Measurements from ENCODE around the gene CLEC2A. TPM values are rescaled to one million over a fixed set of nuclear protein-coding genes. Genes with fewer than 3 reads are reported as not detected.

Gene CLEC2A
- total and polyA plus RNA-seq, 3 experiments from 2014 or later: not detected

DNA sequence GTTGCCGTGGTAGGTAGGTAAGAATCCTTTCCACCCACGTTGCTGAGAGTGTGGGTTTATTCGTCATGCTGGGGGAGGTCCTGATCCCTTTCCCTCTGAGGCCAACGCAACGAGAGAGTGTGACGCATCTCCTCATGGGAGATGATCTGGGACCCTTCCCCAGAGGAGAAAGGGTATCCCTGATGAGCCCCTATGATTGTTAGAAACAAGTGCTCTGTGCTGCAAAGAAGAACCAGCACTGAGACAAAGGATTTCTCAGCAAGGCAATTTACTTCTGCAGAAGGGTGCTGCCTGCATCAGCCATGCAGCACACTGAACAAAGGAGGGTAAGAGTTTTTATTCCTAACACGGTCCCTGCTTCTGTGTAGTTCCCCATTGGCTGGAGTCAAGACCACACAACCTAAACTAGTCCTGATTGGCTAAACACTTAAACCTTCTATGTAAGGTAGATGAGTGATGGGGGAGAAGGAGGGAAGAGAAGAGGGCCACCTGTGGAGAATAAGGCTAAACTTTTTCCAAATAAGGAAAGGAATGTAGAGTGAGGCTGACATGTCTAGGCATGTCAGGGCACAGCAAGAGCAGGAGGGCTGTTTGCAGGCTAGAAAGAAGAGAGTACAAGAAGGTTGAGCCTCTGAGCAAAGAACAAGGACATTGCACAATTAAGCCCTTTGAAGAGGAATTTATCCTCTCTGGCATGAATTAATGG lies 21.3 kb downstream of the CLEC2A start:
- H3K36me3 Mint-ChIP-seq: peaks cover 1 to 38% (median 6%) of the 10 kb centered on the region in 3 donors
- no peak for DNase-seq

GRCh38 chr12:9909724-9910123 lies 22.4 kb downstream of the CLEC2A start:
- peaks cover 25% of the 10 kb centered on the region for H3K4me1 ChIP-seq (ENCODE audit: insufficient read depth, low read length)
- peaks cover 34 to 50% (median 45%) of the 10 kb centered on the region in 3 donors for H3K4me1 Mint-ChIP-seq
- ChIA-PET POLR2A (no interaction called here), CTCF (interaction anchor here (1.1 to 1.8 kb wide), 2 partner anchors 96 to 160 kb away, joined by 4 read pairs; no protein-coding TSS in a partner anchor)
- no peak overlapping the region for H3K27ac Mint-ChIP-seq
- peaks cover 22% of the 10 kb centered on the region for H3K9me3 ChIP-seq (ENCODE audit: low read length)
- H3K27ac ChIP-seq (ENCODE audit: low read depth, low read length): no peak overlapping the region
- H3K9me3 Mint-ChIP-seq: peaks cover 23 to 36% (median 28%) of the 10 kb centered on the region in 5 donors
- no peaks in the 10 kb centered on the region for H3K27me3 ChIP-seq (ENCODE audit: insufficient read depth, low read length, poor library complexity, severe bottlenecking)
- no peak overlapping the region for H3K4me3 Mint-ChIP-seq
- DNase-seq: no peak
- no peaks in the 10 kb centered on the region for H3K36me3 ChIP-seq (ENCODE audit: insufficient read depth, low read length)
- no peaks in the 10 kb centered on the region for H3K27me3 Mint-ChIP-seq
- H3K4me3 ChIP-seq (ENCODE audit: low read length): no peak overlapping the region
- H3K36me3 Mint-ChIP-seq: peaks cover 1 to 38% (median 6%) of the 10 kb centered on the region in 3 donors

More for the DNA sequence above, 21.3 kb downstream of the CLEC2A start:
- no peaks in the 10 kb centered on the region for H3K27me3 Mint-ChIP-seq
- peak overlapping the region in 2 of 8 donors; percentile 36 to 56 for H3K27ac Mint-ChIP-seq
- POLR2A ChIA-PET: no interaction called here
- H3K27me3 ChIP-seq (ENCODE audit: insufficient read depth, low read length, poor library complexity, severe bottlenecking): no peaks in the 10 kb centered on the region
- no peak overlapping the region for H3K27ac ChIP-seq (ENCODE audit: low read depth, low read length)
- H3K9me3 Mint-ChIP-seq: peaks cover 23 to 36% (median 28%) of the 10 kb centered on the region in 5 donors
- H3K4me1 ChIP-seq (ENCODE audit: insufficient read depth, low read length): peaks cover 21% of the 10 kb centered on the region
- CTCF ChIA-PET: interaction anchor here (1.6 to 1.7 kb wide), 2 partner anchors 17 to 168 kb away, joined by 3 read pairs; no protein-coding TSS in a partner anchor
- no peaks in the 10 kb centered on the region for H3K36me3 ChIP-seq (ENCODE audit: insufficient read depth, low read length)
- H3K4me1 Mint-ChIP-seq: peaks cover 34 to 45% (median 38%) of the 10 kb centered on the region in 3 donors
- peak overlapping the region in 2 of 7 donors; percentile 12 to 15 for H3K4me3 Mint-ChIP-seq
- no peak overlapping the region for H3K4me3 ChIP-seq (ENCODE audit: low read length)
- peaks cover 22% of the 10 kb centered on the region for H3K9me3 ChIP-seq (ENCODE audit: low read length)

DNA sequence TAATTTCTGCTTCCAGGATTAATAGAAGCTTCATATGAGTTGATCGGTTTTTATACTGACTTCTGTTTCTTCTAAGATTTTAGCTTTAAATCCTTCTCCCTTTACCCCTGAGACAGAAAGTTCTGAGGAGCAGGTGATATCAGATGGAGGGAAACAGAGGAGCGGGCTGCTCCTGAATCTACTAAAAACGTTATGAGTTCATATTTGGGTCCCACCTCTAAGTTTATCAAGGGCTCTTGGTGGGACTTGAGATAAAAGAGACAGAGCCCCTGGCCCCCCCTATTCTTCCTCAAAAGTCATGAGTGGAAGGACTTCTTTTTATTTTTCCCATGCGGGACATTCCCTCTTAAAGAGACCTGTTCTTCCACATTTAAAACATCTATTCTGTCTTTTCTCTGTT lies 23.8 kb downstream of the CLEC2A start:
- POLR2A ChIA-PET: interaction anchor here (1.0 kb wide), 1 partner anchor 40 kb away, joined by 3 read pairs; no protein-coding TSS in a partner anchor
- peaks cover 34 to 50% (median 45%) of the 10 kb centered on the region in 3 donors for H3K4me1 Mint-ChIP-seq

DNA sequence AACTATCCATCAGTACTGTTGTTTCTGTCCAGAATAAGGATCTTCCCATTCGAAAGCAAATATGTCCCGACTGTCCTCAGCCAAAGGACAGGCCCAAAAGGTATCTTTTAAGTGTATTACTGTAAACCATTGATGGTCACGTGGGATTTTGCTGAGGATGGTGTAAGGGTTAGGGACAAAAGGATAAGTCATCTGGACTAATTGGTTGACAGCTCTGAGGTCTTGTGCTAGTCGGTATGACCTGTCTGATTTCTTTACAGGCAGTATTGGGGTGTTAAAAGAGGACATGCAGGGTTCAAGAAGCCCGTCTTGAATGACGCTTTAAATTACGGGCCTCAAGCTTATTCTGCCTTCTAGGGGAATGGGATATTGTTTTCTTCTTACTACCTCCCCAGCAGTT lies 24.4 kb downstream of the CLEC2A start:
- Mint-ChIP-seq H3K4me3 (no peak overlapping the region), H3K27ac (peak overlapping the region in 5 of 8 donors; percentile 33 to 70 (median 55)), H3K27me3 (peaks cover 0 to under 1% of the 10 kb centered on the region in 2 donors), H3K4me1 (peaks cover 32 to 49% (median 44%) of the 10 kb centered on the region in 3 donors), H3K36me3 (peaks cover 1 to 38% (median 8%) of the 10 kb centered on the region in 3 donors), H3K9me3 (peaks cover 28 to 42% (median 29%) of the 10 kb centered on the region in 5 donors)
- Histone ChIP-seq H3K9me3 (ENCODE audit: low read length) (peaks cover 22% of the 10 kb centered on the region), H3K4me3 (ENCODE audit: low read length) (no peak overlapping the region), H3K36me3 (ENCODE audit: insufficient read depth, low read length) (no peaks in the 10 kb centered on the region), H3K4me1 (ENCODE audit: insufficient read depth, low read length) (peaks cover 25% of the 10 kb centered on the region), H3K27me3 (ENCODE audit: insufficient read depth, low read length, poor library complexity, severe bottlenecking) (no peaks in the 10 kb centered on the region), H3K27ac (ENCODE audit: low read depth, low read length) (no peak overlapping the region)
- CTCF ChIA-PET: interaction anchor here (0.7 to 3.5 kb wide), 4 partner anchors 12 to 94 kb away, joined by 3 to 20 read pairs (median 3); no protein-coding TSS in a partner anchor
- POLR2A ChIA-PET: no interaction called here
- DNase-seq: no peak

More for the DNA sequence above, 23.8 kb downstream of the CLEC2A start:
- Mint-ChIP-seq H3K9me3 (peaks cover 23 to 38% (median 27%) of the 10 kb centered on the region in 5 donors), H3K4me3 (no peak overlapping the region), H3K27me3 (no peaks in the 10 kb centered on the region), H3K36me3 (peaks cover 1 to 34% (median 6%) of the 10 kb centered on the region in 3 donors), H3K27ac (peak overlapping the region in 2 of 8 donors; percentile 5 to 70)
- peaks cover 22% of the 10 kb centered on the region for H3K9me3 ChIP-seq (ENCODE audit: low read length)
- DNase-seq: no peak
- H3K27me3 ChIP-seq (ENCODE audit: insufficient read depth, low read length, poor library complexity, severe bottlenecking): no peaks in the 10 kb centered on the region
- no peak overlapping the region for H3K4me3 ChIP-seq (ENCODE audit: low read length)
- CTCF ChIA-PET: interaction anchor here (0.7 to 3.5 kb wide), 4 partner anchors 12 to 95 kb away, joined by 3 to 20 read pairs (median 3); no protein-coding TSS in a partner anchor
- no peaks in the 10 kb centered on the region for H3K36me3 ChIP-seq (ENCODE audit: insufficient read depth, low read length)
- H3K4me1 ChIP-seq (ENCODE audit: insufficient read depth, low read length): peaks cover 25% of the 10 kb centered on the region
- H3K27ac ChIP-seq (ENCODE audit: low read depth, low read length): no peak overlapping the region

GRCh38 chr12:9906873-9907272 lies 25.3 kb downstream of the CLEC2A start:
- peak; percentile 6 to 75 (median 67) for DNase-seq
- Mint-ChIP-seq H3K4me1 (peaks cover 30 to 45% (median 40%) of the 10 kb centered on the region in 3 donors), H3K36me3 (peaks cover 1 to 39% (median 5%) of the 10 kb centered on the region in 3 donors), H3K27ac (peak overlapping the region; percentile 35 to 90 (median 76)), H3K9me3 (peaks cover 27 to 40% (median 28%) of the 10 kb centered on the region in 5 donors), H3K4me3 (peak overlapping the region in 6 of 7 donors; percentile 17 to 67 (median 34)), H3K27me3 (peaks cover 0 to 1% of the 10 kb centered on the region in 2 donors)
- POLR2A ChIA-PET: interaction anchor here (0.6 to 1.7 kb wide), 3 partner anchors 38 to 458 kb away, joined by 3 to 17 read pairs (median 4); partner anchors contain the start of gene CLEC2B
- Histone ChIP-seq H3K4me1 (ENCODE audit: insufficient read depth, low read length) (peaks cover 25% of the 10 kb centered on the region), H3K27me3 (ENCODE audit: insufficient read depth, low read length, poor library complexity, severe bottlenecking) (no peaks in the 10 kb centered on the region), H3K4me3 (ENCODE audit: low read length) (peak overlapping the region; percentile 30), H3K9me3 (ENCODE audit: low read length) (peaks cover 17% of the 10 kb centered on the region), H3K36me3 (ENCODE audit: insufficient read depth, low read length) (no peaks in the 10 kb centered on the region), H3K27ac (ENCODE audit: low read depth, low read length) (no peak overlapping the region)
- CTCF ChIA-PET: interaction anchor here (0.7 to 3.5 kb wide), 5 partner anchors 14 to 158 kb away, joined by 3 to 20 read pairs (median 6); partner anchors contain the start of gene CLEC2B

DNA sequence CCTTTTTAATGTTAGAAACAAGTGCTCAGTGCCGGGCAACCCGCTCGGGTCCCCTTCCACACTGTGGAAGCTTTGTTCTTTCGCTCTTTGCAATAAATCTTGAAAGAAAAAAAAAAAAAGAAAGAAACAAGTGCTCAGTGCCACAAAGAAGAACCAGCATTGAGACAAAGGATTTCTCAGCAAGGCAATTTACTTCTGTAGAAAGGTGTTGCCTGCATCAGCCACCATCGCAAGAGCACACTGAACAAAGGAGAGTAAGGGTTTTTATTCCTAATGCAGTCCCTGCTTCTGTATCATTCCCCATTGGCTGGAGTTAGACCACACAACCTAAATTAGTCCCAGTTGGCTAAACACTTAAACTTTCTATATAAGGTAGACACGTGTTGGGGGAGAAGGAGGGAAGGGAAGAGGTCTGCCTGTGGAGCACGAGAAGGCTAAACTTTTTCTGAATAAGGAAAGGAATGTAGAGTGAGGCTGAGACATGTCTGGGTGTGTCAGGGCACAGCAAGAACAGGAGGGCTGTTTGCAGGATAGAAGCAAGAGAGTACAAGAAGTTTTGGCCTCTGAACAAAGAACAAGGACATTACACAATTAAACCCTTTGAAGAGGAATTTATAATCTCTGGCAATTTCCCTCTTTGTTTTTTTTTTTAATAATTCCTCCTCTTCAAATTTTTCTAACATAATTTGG lies 29.5 kb downstream of the CLEC2A start:
- Mint-ChIP-seq H3K4me1 (peaks cover 17 to 25% (median 24%) of the 10 kb centered on the region in 3 donors), H3K27ac (no peak overlapping the region), H3K4me3 (no peak overlapping the region), H3K27me3 (peaks cover 3 to 7% of the 10 kb centered on the region in 2 donors), H3K9me3 (peaks cover 9 to 15% (median 11%) of the 10 kb centered on the region in 5 donors), H3K36me3 (peaks cover 1 to 23% (median 3%) of the 10 kb centered on the region in 3 donors)
- POLR2A ChIA-PET: interaction anchor here (0.5 kb wide), 1 partner anchor 562 kb away, joined by 4 read pairs; no protein-coding TSS in a partner anchor
- DNase-seq: no peak
- Histone ChIP-seq H3K4me1 (ENCODE audit: insufficient read depth, low read length) (peaks cover 22% of the 10 kb centered on the region), H3K27me3 (ENCODE audit: insufficient read depth, low read length, poor library complexity, severe bottlenecking) (no peaks in the 10 kb centered on the region), H3K27ac (ENCODE audit: low read depth, low read length) (no peak overlapping the region), H3K4me3 (ENCODE audit: low read length) (no peak overlapping the region), H3K9me3 (ENCODE audit: low read length) (no peaks in the 10 kb centered on the region), H3K36me3 (ENCODE audit: insufficient read depth, low read length) (no peaks in the 10 kb centered on the region)
- CTCF ChIA-PET: interaction anchor here (0.7 to 1.4 kb wide), 2 partner anchors 25 to 88 kb away, joined by 3 read pairs; no protein-coding TSS in a partner anchor

DNA sequence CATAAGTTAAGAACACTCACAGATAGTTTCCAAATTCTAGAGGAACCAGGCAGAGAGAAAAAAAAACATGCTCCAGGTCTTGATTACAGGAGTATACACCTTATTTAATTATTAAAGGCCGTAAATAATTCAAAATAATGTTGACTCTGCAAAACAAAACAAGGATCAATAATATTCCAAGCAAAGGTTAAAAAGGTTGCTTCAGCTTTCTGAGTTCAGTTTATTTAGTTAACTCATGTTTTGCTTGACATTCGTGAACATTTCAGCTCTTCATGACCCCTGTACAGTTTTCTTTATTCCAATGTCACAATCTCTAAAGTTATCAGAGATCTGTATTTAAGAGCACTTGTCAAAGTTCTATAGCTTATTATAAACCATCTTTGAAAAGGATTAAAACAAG lies 31.2 kb downstream of the CLEC2A start:
- H3K36me3 Mint-ChIP-seq: peaks cover 1 to 23% (median 3%) of the 10 kb centered on the region in 3 donors
- no peak overlapping the region for H3K4me3 Mint-ChIP-seq
- Histone ChIP-seq H3K4me3 (ENCODE audit: low read length) (no peak overlapping the region), H3K27ac (ENCODE audit: low read depth, low read length) (no peak overlapping the region), H3K36me3 (ENCODE audit: insufficient read depth, low read length) (no peaks in the 10 kb centered on the region), H3K4me1 (ENCODE audit: insufficient read depth, low read length) (peaks cover 5% of the 10 kb centered on the region), H3K9me3 (ENCODE audit: low read length) (no peaks in the 10 kb centered on the region), H3K27me3 (ENCODE audit: insufficient read depth, low read length, poor library complexity, severe bottlenecking) (no peaks in the 10 kb centered on the region)
- ChIA-PET POLR2A (no interaction called here), CTCF (no interaction called here)
- H3K27me3 Mint-ChIP-seq: peaks cover 3 to 7% of the 10 kb centered on the region in 2 donors
- H3K27ac Mint-ChIP-seq: no peak overlapping the region
- H3K9me3 Mint-ChIP-seq: peaks cover 9 to 15% (median 11%) of the 10 kb centered on the region in 5 donors
- no peak for DNase-seq
- peaks cover 0 to 7% (median 6%) of the 10 kb centered on the region in 3 donors for H3K4me1 Mint-ChIP-seq
